Central memory CD8-positive, alpha-beta T cell (primary cell): ENCODE results near the gene WRNIP1.

ENCODE experiments used
- ATAC-seq: fragments of 150-1000 bp; cut with Tn5 transposase; replicated peaks from 2 replicates; pipeline ENCODE4 v1.10.0; 2022; ENCODE audit warnings: mild to moderate bottlenecking, moderate FRiP score, moderate number of reproducible peaks; ENCODE audit not compliant: poor library complexity, severe bottlenecking; ENCODE audit errors: extremely low read depth
- DNase-seq, 2 donors: peaks; one replicate each; pipeline ENCODE4 v3.0.0; 2021; ENCODE audit warnings: low spot score in 2 of 2
- H3K27ac Mint-ChIP-seq: one replicate; pipeline ENCODE4 v1.8.0; 2022; ENCODE audit warnings: low read depth, mild to moderate bottlenecking, moderate library complexity, mixed read lengths
- H3K27me3 Mint-ChIP-seq: one replicate; pipeline ENCODE4 v1.8.0; 2022; ENCODE audit warnings: mixed read lengths
- H3K36me3 Mint-ChIP-seq: one replicate; pipeline ENCODE4 v1.8.0; 2022; ENCODE audit warnings: mild to moderate bottlenecking, moderate library complexity, mixed read lengths; ENCODE audit not compliant: insufficient read depth
- H3K4me1 Mint-ChIP-seq: one replicate; pipeline ENCODE4 v1.8.0; 2022; ENCODE audit warnings: mixed read lengths
- H3K4me3 Mint-ChIP-seq: one replicate; pipeline ENCODE4 v1.8.0; 2022; ENCODE audit warnings: mild to moderate bottlenecking, moderate library complexity, mixed read lengths
- H3K9me3 Mint-ChIP-seq: one replicate; pipeline ENCODE4 v1.8.0; 2022; ENCODE audit warnings: mixed read lengths

Gene WRNIP1

GRCh38 chr6:2732503-2733089 is 32.6 kb upstream of the WRNIP1 start:
- Mint-ChIP-seq H3K9me3 (no peaks in the 10 kb centered on the region), H3K36me3 (no peaks in the 10 kb centered on the region), H3K27me3 (peaks cover 22% of the 10 kb centered on the region), H3K4me1 (no peaks in the 10 kb centered on the region), H3K27ac (no peak overlapping the region), H3K4me3 (no peak overlapping the region)
- DNase-seq (no peak), ATAC-seq (no peak)

GRCh38 chr6:2733324-2733723 is 31.9 kb upstream of the WRNIP1 start:
- Mint-ChIP-seq H3K4me1 (no peaks in the 10 kb centered on the region), H3K27ac (no peak overlapping the region), H3K4me3 (no peak overlapping the region)

DNA sequence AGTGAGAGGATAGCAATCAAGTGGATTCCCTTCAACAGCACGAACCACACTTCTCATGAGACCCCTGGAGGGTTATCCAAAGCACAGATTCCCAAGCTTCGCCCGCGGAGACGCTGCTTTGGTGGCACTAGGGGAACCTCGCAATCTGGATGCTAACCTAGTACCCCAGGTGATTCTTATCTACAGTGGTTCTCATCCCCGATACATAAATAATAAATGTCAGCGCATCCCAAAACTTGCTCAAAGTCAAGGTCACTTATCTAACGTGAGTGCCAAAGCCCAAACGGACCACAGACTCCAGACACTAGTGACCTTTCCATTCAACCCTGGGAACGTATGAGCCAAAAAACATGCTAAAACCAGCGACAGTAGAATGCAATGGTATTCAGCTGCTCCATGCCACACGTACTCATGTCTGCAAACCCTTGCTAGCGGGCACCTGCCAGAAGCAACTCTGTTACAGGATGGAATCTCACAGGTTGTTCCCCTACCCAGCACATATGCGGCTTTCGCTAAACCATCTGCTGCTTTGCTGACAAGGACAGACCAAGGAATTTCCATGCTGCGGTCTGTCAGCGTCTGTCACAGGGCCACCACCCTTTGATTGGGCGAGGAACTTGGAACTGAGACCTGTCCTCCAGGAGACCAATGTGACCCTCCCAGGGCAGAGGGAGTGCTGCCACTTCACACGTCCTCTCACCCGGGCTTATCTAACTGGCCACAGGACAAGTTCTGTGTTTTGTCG is 31.3 kb upstream of the WRNIP1 start:
- Mint-ChIP-seq H3K4me1 (no peaks in the 10 kb centered on the region), H3K27me3 (peaks cover 14% of the 10 kb centered on the region), H3K36me3 (no peaks in the 10 kb centered on the region), H3K4me3 (no peak overlapping the region), H3K27ac (no peak overlapping the region), H3K9me3 (no peaks in the 10 kb centered on the region)
- no peak for ATAC-seq
- DNase-seq = no peak

More at GRCh38 chr6:2733324-2733723, 31.9 kb upstream of the WRNIP1 start:
- Mint-ChIP-seq H3K36me3 (no peaks in the 10 kb centered on the region), H3K9me3 (no peaks in the 10 kb centered on the region), H3K27me3 (peaks cover 20% of the 10 kb centered on the region)
- peak in 1 of 2 donors; percentile 21 for DNase-seq
- ATAC-seq = peak; percentile 81

DNA sequence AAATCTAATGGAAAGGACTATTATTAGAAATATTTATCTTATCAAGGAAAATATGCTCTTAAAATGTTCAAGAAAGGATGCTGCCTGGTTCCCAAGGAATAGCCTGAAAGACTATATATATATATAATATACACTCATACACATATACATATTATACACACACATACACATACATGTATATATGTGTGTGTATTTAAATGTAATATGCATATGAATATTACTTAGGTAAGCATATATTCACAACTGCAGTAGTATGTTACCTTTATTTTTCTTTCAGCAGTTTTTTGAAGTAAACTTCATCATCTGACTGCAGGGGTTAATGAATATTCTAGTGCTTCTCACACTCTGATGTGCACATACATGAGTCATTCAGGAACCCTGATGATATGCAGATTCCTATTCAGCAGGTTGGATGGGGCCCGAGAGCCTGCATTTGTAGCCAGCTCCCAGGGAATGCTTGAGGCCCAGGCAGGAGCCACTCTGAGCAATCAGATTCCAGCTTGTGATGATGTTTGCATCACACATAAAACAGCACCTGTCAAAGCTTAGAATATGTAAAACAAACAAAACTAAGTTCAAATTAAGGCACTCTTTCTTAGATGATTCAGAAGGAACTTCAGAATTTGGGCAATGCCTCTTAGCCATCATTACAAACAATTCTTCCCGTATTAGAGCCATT is 30.6 kb upstream of the WRNIP1 start:
- Mint-ChIP-seq H3K27ac (no peak overlapping the region), H3K9me3 (no peaks in the 10 kb centered on the region), H3K27me3 (peaks cover 7% of the 10 kb centered on the region), H3K4me3 (no peak overlapping the region), H3K4me1 (no peaks in the 10 kb centered on the region), H3K36me3 (no peaks in the 10 kb centered on the region)
- no peak for DNase-seq
- ATAC-seq = no peak

DNA sequence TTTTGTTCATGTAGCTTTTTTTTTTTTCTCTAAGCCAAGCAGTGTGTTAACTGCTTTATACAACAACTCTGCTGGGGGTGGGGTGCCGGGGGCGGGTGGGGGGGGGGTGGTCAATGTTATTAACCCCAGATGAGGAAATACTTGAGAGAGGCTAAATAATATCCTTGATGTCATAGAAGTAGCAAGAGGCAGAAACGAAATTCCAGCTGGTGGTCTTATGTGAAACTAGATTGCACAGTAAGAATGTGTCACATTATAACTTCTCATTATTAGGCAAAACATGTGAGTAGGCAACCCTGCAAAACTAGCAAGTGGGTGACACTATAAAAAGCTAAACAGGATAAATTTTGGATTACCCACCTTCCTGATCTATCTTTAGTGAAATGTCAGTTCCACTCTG is 27.3 kb upstream of the WRNIP1 start:
- H3K27me3 Mint-ChIP-seq = no peaks in the 10 kb centered on the region
- no peak for DNase-seq
- H3K4me1 Mint-ChIP-seq = no peaks in the 10 kb centered on the region
- no peak overlapping the region for H3K4me3 Mint-ChIP-seq
- ATAC-seq = no peak
- no peaks in the 10 kb centered on the region for H3K36me3 Mint-ChIP-seq
- H3K9me3 Mint-ChIP-seq = no peaks in the 10 kb centered on the region
- H3K27ac Mint-ChIP-seq = no peak overlapping the region

DNA sequence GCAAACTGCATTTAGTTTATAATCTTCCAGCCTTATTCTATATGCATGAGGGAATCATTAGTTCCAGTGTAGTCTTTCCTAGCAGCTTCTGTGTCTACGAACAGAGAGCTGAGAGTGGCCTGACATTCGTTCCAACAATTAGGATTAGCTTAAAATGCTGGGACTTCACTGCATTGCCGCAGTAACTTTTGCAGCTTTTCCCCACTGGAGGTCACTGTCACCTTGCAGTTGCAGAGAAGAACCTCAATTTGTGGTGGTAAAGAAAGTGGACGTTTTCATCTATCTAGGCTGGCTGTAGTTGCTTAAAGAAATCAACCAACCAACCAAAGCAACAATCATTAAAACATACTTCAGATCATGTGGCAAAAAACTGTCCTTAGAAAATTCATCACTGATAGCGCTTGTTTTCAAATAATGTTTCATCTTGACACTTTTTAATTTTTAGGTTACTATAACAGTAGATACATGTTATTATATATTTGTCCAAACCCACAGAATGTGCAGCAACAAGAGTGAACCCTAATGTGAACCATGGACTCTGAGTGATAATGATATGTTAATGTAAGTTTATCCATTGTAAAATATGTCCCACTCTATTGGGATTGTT is 26.7 kb upstream of the WRNIP1 start:
- Mint-ChIP-seq H3K9me3 (no peaks in the 10 kb centered on the region), H3K4me1 (no peaks in the 10 kb centered on the region), H3K27me3 (no peaks in the 10 kb centered on the region), H3K4me3 (no peak overlapping the region), H3K36me3 (no peaks in the 10 kb centered on the region), H3K27ac (no peak overlapping the region)
- no peak for ATAC-seq
- peak in 1 of 2 donors; percentile 34 for DNase-seq

DNA sequence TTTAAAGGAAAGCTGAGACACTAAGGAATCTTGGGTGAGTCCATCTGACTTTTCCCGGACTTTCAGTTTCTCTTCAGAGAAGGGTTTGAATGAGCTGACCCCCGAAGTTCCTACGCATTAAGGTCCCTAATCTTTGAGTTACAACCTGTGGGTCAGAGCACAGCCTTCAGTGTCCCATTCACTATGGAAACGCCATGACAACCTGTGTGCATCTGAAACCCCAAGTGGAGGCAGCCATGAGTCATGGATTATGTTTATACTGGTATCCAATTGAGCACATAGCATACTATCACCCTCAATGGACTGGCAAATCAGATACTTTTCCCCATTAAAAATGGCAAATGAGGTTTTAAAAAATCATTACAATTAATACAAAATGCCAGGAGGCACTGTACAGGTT is 25.9 kb upstream of the WRNIP1 start:
- Mint-ChIP-seq H3K36me3 (no peaks in the 10 kb centered on the region), H3K4me1 (no peaks in the 10 kb centered on the region)
- ATAC-seq = no peak

DNA sequence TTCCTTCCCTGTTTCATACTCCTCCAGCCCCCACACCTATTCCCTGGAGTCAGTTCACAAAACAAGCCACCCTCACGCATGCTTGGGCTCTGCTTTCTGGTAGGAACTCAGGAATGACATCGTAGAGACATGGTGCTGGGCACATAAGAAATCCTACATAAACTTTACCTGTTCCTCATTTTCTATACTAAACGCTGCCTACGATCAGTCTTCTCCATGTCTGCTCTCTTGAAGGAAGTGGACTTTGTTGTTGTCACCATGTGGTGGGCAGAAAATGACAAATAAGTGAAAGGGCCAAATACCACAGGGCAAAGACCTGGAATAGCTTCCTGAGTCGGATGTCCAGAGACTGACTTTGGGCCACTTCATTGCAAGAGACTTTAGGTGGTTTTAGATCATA is 24.6 kb upstream of the WRNIP1 start:
- Mint-ChIP-seq H3K27me3 (no peaks in the 10 kb centered on the region), H3K4me3 (no peak overlapping the region), H3K27ac (no peak overlapping the region), H3K9me3 (no peaks in the 10 kb centered on the region), H3K36me3 (no peaks in the 10 kb centered on the region), H3K4me1 (no peaks in the 10 kb centered on the region)
- ATAC-seq (no peak), DNase-seq (no peak)

More for the DNA sequence above, 25.9 kb upstream of the WRNIP1 start:
- no peak for DNase-seq
- H3K27me3 Mint-ChIP-seq = no peaks in the 10 kb centered on the region
- H3K27ac Mint-ChIP-seq = no peak overlapping the region
- no peaks in the 10 kb centered on the region for H3K9me3 Mint-ChIP-seq
- H3K4me3 Mint-ChIP-seq = no peak overlapping the region

DNA sequence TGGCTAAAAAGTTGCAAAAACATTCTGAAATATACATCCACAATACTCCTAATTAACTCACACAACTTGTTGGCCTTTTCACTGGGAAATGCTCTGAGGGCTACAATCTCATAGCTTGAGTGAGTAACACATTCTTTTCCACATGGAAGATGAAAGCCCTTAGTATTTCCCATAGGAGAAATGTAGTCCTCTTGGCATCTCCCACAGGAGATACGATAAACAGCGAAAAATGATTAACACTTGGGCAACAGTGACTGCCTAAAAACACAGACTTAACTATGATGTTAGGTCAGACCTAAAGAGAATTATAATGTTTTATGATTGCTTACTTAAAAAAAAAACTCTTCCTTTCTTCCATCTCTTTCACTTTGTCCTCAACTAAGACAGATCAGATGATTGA is 23.4 kb upstream of the WRNIP1 start:
- DNase-seq (no peak), ATAC-seq (no peak)
- Mint-ChIP-seq H3K36me3 (no peaks in the 10 kb centered on the region), H3K27ac (no peak overlapping the region), H3K4me3 (no peak overlapping the region), H3K9me3 (no peaks in the 10 kb centered on the region), H3K4me1 (no peaks in the 10 kb centered on the region), H3K27me3 (no peaks in the 10 kb centered on the region)

DNA sequence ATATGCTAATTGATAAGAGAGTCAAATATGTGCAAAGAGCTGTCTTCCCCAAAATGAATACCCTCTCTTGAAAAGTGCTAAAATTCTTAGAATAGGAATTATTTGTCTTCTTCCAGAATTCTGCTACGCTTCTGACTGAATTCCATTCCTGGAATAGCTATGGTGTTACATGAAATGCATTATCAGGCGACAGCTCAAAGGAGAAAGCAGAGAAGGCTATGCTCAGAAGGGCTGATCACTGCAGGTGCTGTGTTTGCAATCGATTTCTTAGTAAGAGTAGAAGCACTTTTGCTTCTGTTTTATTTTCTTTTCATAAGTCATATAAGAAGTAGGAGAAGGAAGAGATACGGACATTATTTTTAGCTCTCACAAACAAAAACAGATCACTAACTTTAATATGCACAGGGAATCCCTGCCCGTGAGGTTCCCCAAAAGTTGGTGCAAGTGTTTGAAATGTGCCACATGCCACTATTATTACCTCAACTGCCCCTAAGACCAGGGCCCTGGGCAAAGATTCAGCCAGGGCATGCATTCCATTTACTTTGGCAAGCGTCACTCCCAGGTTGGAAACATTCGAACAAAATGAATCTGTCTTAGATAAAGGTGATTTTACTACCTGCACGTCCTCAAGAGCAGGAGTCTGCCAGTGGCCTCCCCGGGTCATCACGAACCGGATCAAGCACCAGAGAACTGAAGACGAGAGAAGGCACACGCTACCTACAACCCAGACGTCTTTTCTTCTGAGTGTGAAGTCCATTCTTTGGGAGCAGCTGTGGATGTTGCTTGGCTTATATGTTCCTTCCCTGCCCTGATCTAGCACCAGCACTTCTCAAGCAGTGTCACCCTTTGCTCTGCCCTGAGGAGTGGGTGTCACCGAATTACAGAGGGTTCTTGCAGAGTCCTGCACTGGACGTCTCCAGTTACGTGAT is 21.6 kb upstream of the WRNIP1 start:
- Mint-ChIP-seq H3K9me3 (no peaks in the 10 kb centered on the region), H3K27me3 (no peaks in the 10 kb centered on the region), H3K4me3 (no peak overlapping the region), H3K36me3 (no peaks in the 10 kb centered on the region), H3K4me1 (no peaks in the 10 kb centered on the region), H3K27ac (no peak overlapping the region)
- ATAC-seq (no peak), DNase-seq (no peak)

- H3K36me3 Mint-ChIP-seq = no peaks in the 10 kb centered on the region
- DNase-seq (no peak), ATAC-seq (no peak)
- no peak overlapping the region for H3K27ac Mint-ChIP-seq
- no peaks in the 10 kb centered on the region for H3K4me1 Mint-ChIP-seq
- H3K27me3 Mint-ChIP-seq = no peaks in the 10 kb centered on the region
- H3K4me3 Mint-ChIP-seq = no peak overlapping the region
- no peaks in the 10 kb centered on the region for H3K9me3 Mint-ChIP-seq
These were observed 20.9 kb upstream of the WRNIP1 start for GRCh38 chr6:2744209-2744771.

- no peaks in the 10 kb centered on the region for H3K9me3 Mint-ChIP-seq
- ATAC-seq = no peak
- no peak overlapping the region for H3K4me3 Mint-ChIP-seq
- DNase-seq = no peak
- H3K27me3 Mint-ChIP-seq = no peaks in the 10 kb centered on the region
- no peak overlapping the region for H3K27ac Mint-ChIP-seq
- H3K36me3 Mint-ChIP-seq = no peaks in the 10 kb centered on the region
- H3K4me1 Mint-ChIP-seq = peaks cover 2% of the 10 kb centered on the region
These were observed 20.4 kb upstream of the WRNIP1 start for GRCh38 chr6:2744778-2745177.
